HepG2 (cell line): Measurements from ENCODE around the gene SPATA13. TPM values are rescaled to one million over a fixed set of nuclear protein-coding genes. Genes with fewer than 3 reads are reported as not detected.

ENCODE experiments used
- CENPX ChIP-seq: sonication (generic); formaldehyde crosslinking; IDR thresholded peaks from 2 replicates; pipeline ENCODE4 v1.9.0; 2021; ENCODE audit warnings: mild to moderate bottlenecking, missing genetic modification reagents, moderate library complexity
- ETV5 ChIP-seq: IDR thresholded peaks from 2 replicates; pipeline ENCODE4 v1.6.1; 2018; ENCODE audit warnings: missing biosample characterization, missing genetic modification reagents, inconsistent platforms, borderline replicate concordance
- HDAC1 ChIP-seq: sonication (generic); formaldehyde crosslinking; IDR thresholded peaks from 2 replicates; pipeline ENCODE4 v1.5.1; 2020; ENCODE audit warnings: mild to moderate bottlenecking, missing genetic modification reagents
- KLF15 ChIP-seq: sonication (generic); formaldehyde crosslinking; IDR thresholded peaks from 2 replicates; pipeline ENCODE4 v1.8.1; 2023; ENCODE audit warnings: borderline replicate concordance, mild to moderate bottlenecking, inconsistent platforms, missing genetic modification reagents, mixed read lengths
- LCORL ChIP-seq, 2 experiments: fragments of 450-650 bp in 1 of 2; sonication (generic) in 1 of 2; formaldehyde crosslinking in 1 of 2; IDR thresholded peaks; 2 replicates each; pipeline versions ENCODE4 v1.5.0 to v1.6.1; 2017 to 2020; ENCODE audit warnings: antibody characterized with exemption in 1 of 2, missing genetic modification reagents in 1 of 2
- MAFG ChIP-seq: sonication (generic); formaldehyde crosslinking; IDR thresholded peaks from 2 replicates; pipeline ENCODE4 v1.5.1; 2020; ENCODE audit warnings: mild to moderate bottlenecking, missing genetic modification reagents
- NCOA5 ChIP-seq: sonication (generic); formaldehyde crosslinking; IDR thresholded peaks from 2 replicates; pipeline ENCODE4 v1.4.0; 2020; ENCODE audit warnings: missing genetic modification reagents
- NR3C1 ChIP-seq: sonication (generic); formaldehyde crosslinking; IDR thresholded peaks from 2 replicates; pipeline ENCODE4 v1.4.0; 2020; ENCODE audit warnings: missing genetic modification reagents
- NRL ChIP-seq: sonication (generic); formaldehyde crosslinking; IDR thresholded peaks from 2 replicates; pipeline ENCODE4 v1.5.0; 2020; ENCODE audit warnings: missing genetic modification reagents, mild to moderate bottlenecking, moderate library complexity, borderline replicate concordance
- PHF20 ChIP-seq: sonication (generic); formaldehyde crosslinking; IDR thresholded peaks from 2 replicates; pipeline ENCODE4 v1.5.0; 2020; ENCODE audit warnings: mild to moderate bottlenecking, missing genetic modification reagents
- POLR2A ChIP-seq, 2 experiments: IDR thresholded peaks; 2 replicates each; pipeline ENCODE4 v1.6.1; 2011; ENCODE audit warnings: low read depth in 2 of 2, low read length in 2 of 2, mild to moderate bottlenecking in 1 of 2, moderate library complexity in 1 of 2; ENCODE audit not compliant: insufficient read depth in 1 of 2
- SKI ChIP-seq: fragments of 450-650 bp; IDR thresholded peaks from one replicate; pipeline ENCODE4 v1.6.1; 2018; ENCODE audit warnings: mild to moderate bottlenecking; ENCODE audit not compliant: partially characterized antibody
- SNAI1 ChIP-seq: sonication (generic); formaldehyde crosslinking; IDR thresholded peaks from 2 replicates; pipeline ENCODE4 v1.5.0; 2020; ENCODE audit warnings: mild to moderate bottlenecking, missing genetic modification reagents, borderline replicate concordance
- SRF ChIP-seq: IDR thresholded peaks from 2 replicates; pipeline ENCODE4 v1.6.1; 2011; ENCODE audit warnings: mild to moderate bottlenecking, low read depth, low read length, moderate library complexity
- ZBTB21 ChIP-seq: sonication (generic); formaldehyde crosslinking; IDR thresholded peaks from 2 replicates; pipeline ENCODE4 v1.4.0; 2020; ENCODE audit warnings: missing genetic modification reagents
- ZFP36 ChIP-seq: fragments of 150-350 bp; IDR thresholded peaks from 2 replicates; pipeline ENCODE4 v1.6.1; 2018; ENCODE audit warnings: borderline replicate concordance, low read length, low read depth; ENCODE audit not compliant: partially characterized antibody
- ZNF12 ChIP-seq: sonication (generic); formaldehyde crosslinking; IDR thresholded peaks from 2 replicates; pipeline ENCODE4 v1.5.0; 2020; ENCODE audit warnings: missing genetic modification reagents
- ZNF430 ChIP-seq: sonication (generic); formaldehyde crosslinking; IDR thresholded peaks from 2 replicates; pipeline ENCODE4 v1.9.0; 2021; ENCODE audit warnings: mild to moderate bottlenecking, missing genetic modification reagents
- ZNF572 ChIP-seq: sonication (generic); formaldehyde crosslinking; IDR thresholded peaks from 2 replicates; pipeline ENCODE4 v1.5.1; 2020; ENCODE audit warnings: mild to moderate bottlenecking, missing genetic modification reagents
- ZNF792 ChIP-seq: IDR thresholded peaks from 2 replicates; pipeline ENCODE4 v1.6.1; 2016
- ZSCAN9 ChIP-seq: IDR thresholded peaks from 2 replicates; pipeline ENCODE4 v1.6.1; 2016; ENCODE audit warnings: borderline replicate concordance
- polyA plus RNA-seq, 8 experiments: library from polyadenylated mRNA; depleted of rRNA in 3 of 8; stranded (reverse) in 7 of 8; unstranded in 1 of 8; fragments of >200 nt; fragmentation: Illumina TruSeq in 4 of 8; extraction: Trizol in 4 of 8; gene quantifications; 2 replicates each; pipeline versions ENCODE4 v1.2.1 to v1.2.3, GENCODE V29; 2011 to 2016; ENCODE audit warnings: low read depth in 4 of 8, missing spikeins in 1 of 8, mixed read lengths in 1 of 8; ENCODE audit not compliant: insufficient read depth in 1 of 8
- total RNA-seq, 5 experiments: library from RNA; depleted of rRNA; stranded (reverse); fragments of >200 nt; fragmentation: Illumina TruSeq; extraction: Trizol; gene quantifications; 2 replicates each; pipeline ENCODE4 v1.2.3, GENCODE V29; 2016; ENCODE audit warnings: low read depth in 1 of 5
- TF ChIP-seq, protein P1 (sequence below): sonication (generic); formaldehyde crosslinking; IDR thresholded peaks from 2 replicates; pipeline ENCODE4 v1.8.1; 2023; ENCODE audit warnings: mild to moderate bottlenecking, missing genetic modification reagents, borderline replicate concordance
- TF ChIP-seq, protein P2 (sequence below): sonication (generic); formaldehyde crosslinking; IDR thresholded peaks from 2 replicates; pipeline ENCODE4 v1.5.0; 2020; ENCODE audit warnings: missing genetic modification reagents, mild to moderate bottlenecking, borderline replicate concordance
- TF ChIP-seq, protein P3 (sequence below): sonication (generic); formaldehyde crosslinking; IDR thresholded peaks from 2 replicates; pipeline ENCODE4 v1.9.0; 2021; ENCODE audit warnings: missing genetic modification reagents, borderline replicate concordance
- TF ChIP-seq, protein P4 (sequence below): IDR thresholded peaks from 2 replicates; pipeline ENCODE4 v1.4.0; 2020; ENCODE audit warnings: mild to moderate bottlenecking, missing genetic modification reagents

Gene SPATA13
- total and polyA plus RNA-seq, 2 of the 13 experiments (the other 11 are each of a cell fraction or from before 2014, with no cell fraction given) = 11.3 to 14.2 TPM

DNA sequence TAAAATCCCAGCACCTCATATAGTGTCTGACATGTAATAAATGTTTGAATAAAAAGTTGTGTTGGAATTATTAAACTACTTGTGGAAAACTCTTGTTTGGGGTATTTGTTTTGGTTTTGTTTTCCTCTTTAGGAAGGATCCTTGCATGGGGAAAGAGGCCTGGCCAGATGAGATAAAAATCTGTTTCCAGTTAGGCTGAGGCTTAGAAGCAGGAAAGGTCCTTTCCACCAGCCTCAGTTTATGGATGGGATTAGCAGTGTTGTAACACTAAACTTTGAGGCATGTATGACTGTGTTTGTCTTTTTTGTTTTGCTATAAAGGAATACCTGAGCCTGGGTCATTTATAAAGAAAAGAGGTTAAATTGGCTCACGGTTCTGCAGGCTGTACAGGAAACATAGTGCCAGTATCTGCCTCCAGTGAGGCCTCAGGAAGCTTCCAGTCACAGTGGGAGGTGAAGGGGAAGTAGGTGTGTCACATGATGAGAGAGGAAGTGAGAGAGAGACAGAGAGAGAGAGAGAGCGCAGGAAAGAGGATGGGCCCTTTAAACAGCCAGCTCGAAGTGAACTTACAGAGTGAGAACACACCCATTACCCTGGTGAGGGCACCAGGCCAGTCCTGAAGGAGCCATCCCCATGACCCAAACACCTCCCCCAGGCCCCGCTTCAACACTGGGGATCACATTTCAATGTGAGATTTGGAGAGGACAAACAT lies 21.6 kb downstream of the SPATA13 start (continued):
- TF ChIP-seq, protein P1, sequence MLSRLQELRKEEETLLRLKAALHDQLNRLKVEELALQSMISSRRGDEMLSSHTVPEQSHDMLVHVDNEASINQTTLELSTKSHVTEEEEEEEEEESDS (CRISPR knock-in tag) = no peak
- TF ChIP-seq, protein P2, sequence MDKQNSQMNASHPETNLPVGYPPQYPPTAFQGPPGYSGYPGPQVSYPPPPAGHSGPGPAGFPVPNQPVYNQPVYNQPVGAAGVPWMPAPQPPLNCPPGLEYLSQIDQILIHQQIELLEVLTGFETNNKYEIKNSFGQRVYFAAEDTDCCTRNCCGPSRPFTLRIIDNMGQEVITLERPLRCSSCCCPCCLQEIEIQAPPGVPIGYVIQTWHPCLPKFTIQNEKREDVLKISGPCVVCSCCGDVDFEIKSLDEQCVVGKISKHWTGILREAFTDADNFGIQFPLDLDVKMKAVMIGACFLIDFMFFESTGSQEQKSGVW (CRISPR knock-in tag) = no peak
- TF ChIP-seq ZNF572 (CRISPR knock-in tag) = no peak
- TF ChIP-seq ETV5 = peak; percentile 54; the same call in 1 of the 2 replicates
- no peak for TF ChIP-seq NRL (CRISPR knock-in tag)
- TF ChIP-seq ZNF430 (CRISPR knock-in tag) = no peak
- TF ChIP-seq, protein P3, sequence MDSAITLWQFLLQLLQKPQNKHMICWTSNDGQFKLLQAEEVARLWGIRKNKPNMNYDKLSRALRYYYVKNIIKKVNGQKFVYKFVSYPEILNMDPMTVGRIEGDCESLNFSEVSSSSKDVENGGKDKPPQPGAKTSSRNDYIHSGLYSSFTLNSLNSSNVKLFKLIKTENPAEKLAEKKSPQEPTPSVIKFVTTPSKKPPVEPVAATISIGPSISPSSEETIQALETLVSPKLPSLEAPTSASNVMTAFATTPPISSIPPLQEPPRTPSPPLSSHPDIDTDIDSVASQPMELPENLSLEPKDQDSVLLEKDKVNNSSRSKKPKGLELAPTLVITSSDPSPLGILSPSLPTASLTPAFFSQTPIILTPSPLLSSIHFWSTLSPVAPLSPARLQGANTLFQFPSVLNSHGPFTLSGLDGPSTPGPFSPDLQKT = no peak
- 0 out of 4 replicates have a peak, but pooled peaks of 1 of the 2 experiments have one; percentile 27 for TF ChIP-seq POLR2A (IDR thresholded peaks at IDR 0.05; ENCODE audit: insufficient read depth in 1 of 2, low read depth in 2 of 2, low read length in 2 of 2)
- TF ChIP-seq HDAC1 = no peak
- TF ChIP-seq LCORL (IDR thresholded peaks at IDR 0.05) = no peak
- no peak for TF ChIP-seq LCORL (CRISPR knock-in tag; IDR thresholded peaks at IDR 0.05)
- TF ChIP-seq, protein P4, sequence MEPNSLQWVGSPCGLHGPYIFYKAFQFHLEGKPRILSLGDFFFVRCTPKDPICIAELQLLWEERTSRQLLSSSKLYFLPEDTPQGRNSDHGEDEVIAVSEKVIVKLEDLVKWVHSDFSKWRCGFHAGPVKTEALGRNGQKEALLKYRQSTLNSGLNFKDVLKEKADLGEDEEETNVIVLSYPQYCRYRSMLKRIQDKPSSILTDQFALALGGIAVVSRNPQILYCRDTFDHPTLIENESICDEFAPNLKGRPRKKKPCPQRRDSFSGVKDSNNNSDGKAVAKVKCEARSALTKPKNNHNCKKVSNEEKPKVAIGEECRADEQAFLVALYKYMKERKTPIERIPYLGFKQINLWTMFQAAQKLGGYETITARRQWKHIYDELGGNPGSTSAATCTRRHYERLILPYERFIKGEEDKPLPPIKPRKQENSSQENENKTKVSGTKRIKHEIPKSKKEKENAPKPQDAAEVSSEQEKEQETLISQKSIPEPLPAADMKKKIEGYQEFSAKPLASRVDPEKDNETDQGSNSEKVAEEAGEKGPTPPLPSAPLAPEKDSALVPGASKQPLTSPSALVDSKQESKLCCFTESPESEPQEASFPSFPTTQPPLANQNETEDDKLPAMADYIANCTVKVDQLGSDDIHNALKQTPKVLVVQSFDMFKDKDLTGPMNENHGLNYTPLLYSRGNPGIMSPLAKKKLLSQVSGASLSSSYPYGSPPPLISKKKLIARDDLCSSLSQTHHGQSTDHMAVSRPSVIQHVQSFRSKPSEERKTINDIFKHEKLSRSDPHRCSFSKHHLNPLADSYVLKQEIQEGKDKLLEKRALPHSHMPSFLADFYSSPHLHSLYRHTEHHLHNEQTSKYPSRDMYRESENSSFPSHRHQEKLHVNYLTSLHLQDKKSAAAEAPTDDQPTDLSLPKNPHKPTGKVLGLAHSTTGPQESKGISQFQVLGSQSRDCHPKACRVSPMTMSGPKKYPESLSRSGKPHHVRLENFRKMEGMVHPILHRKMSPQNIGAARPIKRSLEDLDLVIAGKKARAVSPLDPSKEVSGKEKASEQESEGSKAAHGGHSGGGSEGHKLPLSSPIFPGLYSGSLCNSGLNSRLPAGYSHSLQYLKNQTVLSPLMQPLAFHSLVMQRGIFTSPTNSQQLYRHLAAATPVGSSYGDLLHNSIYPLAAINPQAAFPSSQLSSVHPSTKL (CRISPR knock-in tag) = peak; percentile 28; the same call in 1 of the 2 replicates
- TF ChIP-seq PHF20 = no peak
- no peak for TF ChIP-seq NR3C1 (CRISPR knock-in tag)
- no peak for TF ChIP-seq MAFG (CRISPR knock-in tag)
- TF ChIP-seq CENPX (CRISPR knock-in tag) = no peak
- no peak for TF ChIP-seq ZFP36
- TF ChIP-seq ZBTB21 (CRISPR knock-in tag) = 0 out of 2 replicates have a peak, but pooled peaks have one; percentile 21
- TF ChIP-seq ZNF792 (CRISPR knock-in tag) = no peak
- no peak for TF ChIP-seq NCOA5
- no peak for TF ChIP-seq SNAI1 (CRISPR knock-in tag)
- no peak for TF ChIP-seq ZSCAN9 (CRISPR knock-in tag)
- TF ChIP-seq ZNF12 (CRISPR knock-in tag) = 0 out of 2 replicates have a peak, but pooled peaks have one; percentile 18
- no peak for TF ChIP-seq KLF15 (CRISPR knock-in tag)
- TF ChIP-seq SRF = no peak
- TF ChIP-seq SKI = no peak
